Brain microvascular endothelial cell (primary cell): ENCODE data around the gene KLC1.

Experiments
- DNase-seq: peaks from one replicate; pipeline ENCODE4 v3.0.0-alpha.2; 2020
- H3K27ac ChIP-seq: fragments of 250-450 bp; sonication (Bioruptor Pico); 2 replicates; pipeline ENCODE4 v1.5.1; 2020; ENCODE audit warnings: mild to moderate bottlenecking, moderate library complexity
- H3K27me3 ChIP-seq: fragments of 250-450 bp; sonication (Bioruptor Pico); replicated peaks from 2 replicates; pipeline ENCODE4 v1.5.1; 2020; ENCODE audit warnings: mild to moderate bottlenecking
- H3K36me3 ChIP-seq: fragments of 250-450 bp; sonication (Bioruptor Pico); replicated peaks from 2 replicates; pipeline ENCODE4 v1.5.1; 2020; ENCODE audit warnings: mild to moderate bottlenecking
- H3K4me3 ChIP-seq: 2 replicates; pipeline ENCODE4 v1.5.1; 2011; ENCODE audit warnings: low read depth, mild to moderate bottlenecking, control low read depth, low read length, moderate library complexity
- CTCF ChIP-seq: IDR thresholded peaks from 2 replicates; pipeline ENCODE4 v1.5.1; 2011; ENCODE audit warnings: low read depth, mild to moderate bottlenecking, moderate library complexity, low read length, control low read depth, inconsistent platforms; ENCODE audit errors: missing control alignments
- in situ Hi-C: cut with HindIII; loops from 2 replicates; pipeline ENCODE4 v1.10.0; 2017; ENCODE audit warnings: low sequenced_read_pairs, low pct_ligation_motif_present

KLC1 gene

GRCh38 chr14:103621860-103622259 lies 7.2 kb upstream of the KLC1 start:
- Histone ChIP-seq H3K27ac (no peak overlapping the region), H3K27me3 (no peaks in the 10 kb centered on the region), H3K4me3 (no peak overlapping the region), H3K36me3 (no peaks in the 10 kb centered on the region)
- in situ Hi-C loops, result no loop called here
- DNase-seq, result no peak
- TF ChIP-seq CTCF, result no peak

GRCh38 chr14:103623308-103623707 lies 5.7 kb upstream of the KLC1 start:
- DNase-seq, result no peak
- in situ Hi-C loops, result no loop called here

GRCh38 chr14:103623883-103624482 lies 5.0 kb upstream of the KLC1 start:
- no peak for TF ChIP-seq CTCF
- in situ Hi-C loops, result no loop called here

More at GRCh38 chr14:103623308-103623707, 5.7 kb upstream of the KLC1 start:
- Histone ChIP-seq H3K36me3 (no peaks in the 10 kb centered on the region), H3K4me3 (no peak overlapping the region), H3K27me3 (no peaks in the 10 kb centered on the region), H3K27ac (no peak overlapping the region)
- no peak for TF ChIP-seq CTCF

GRCh38 chr14:103624860-103625259 lies 4.2 kb upstream of the KLC1 start:
- no peak for TF ChIP-seq CTCF
- Histone ChIP-seq H3K27me3 (no peaks in the 10 kb centered on the region), H3K4me3 (no peak overlapping the region), H3K27ac (no peak overlapping the region), H3K36me3 (no peaks in the 10 kb centered on the region)
- in situ Hi-C loops, result no loop called here
- DNase-seq, result peak; percentile 34

More at GRCh38 chr14:103623883-103624482, 5.0 kb upstream of the KLC1 start:
- Histone ChIP-seq H3K36me3 (no peaks in the 10 kb centered on the region), H3K27me3 (no peaks in the 10 kb centered on the region), H3K27ac (no peak overlapping the region), H3K4me3 (no peak overlapping the region)
- DNase-seq, result no peak

- H3K36me3 ChIP-seq, result no peaks in the 10 kb centered on the region
- TF ChIP-seq CTCF, result no peak
- no peak overlapping the region for H3K4me3 ChIP-seq
- in situ Hi-C loops, result no loop called here
- no peak for DNase-seq
- H3K27ac ChIP-seq, result no peak overlapping the region
- H3K27me3 ChIP-seq, result no peaks in the 10 kb centered on the region
Measured at GRCh38 chr14:103625356-103626095, 3.5 kb upstream of the KLC1 start.
